DMS114 treated with DMSO at 0.1 percent for 48 hours (cell line): Measurements from ENCODE around the gene LMO7.

Experiments used
- DNase-seq: peaks from one replicate; lab custom pipeline; 2025; ENCODE audit not compliant: unreplicated experiment; lab: John Stamatoyannopoulos, UW

Gene LMO7

DNA sequence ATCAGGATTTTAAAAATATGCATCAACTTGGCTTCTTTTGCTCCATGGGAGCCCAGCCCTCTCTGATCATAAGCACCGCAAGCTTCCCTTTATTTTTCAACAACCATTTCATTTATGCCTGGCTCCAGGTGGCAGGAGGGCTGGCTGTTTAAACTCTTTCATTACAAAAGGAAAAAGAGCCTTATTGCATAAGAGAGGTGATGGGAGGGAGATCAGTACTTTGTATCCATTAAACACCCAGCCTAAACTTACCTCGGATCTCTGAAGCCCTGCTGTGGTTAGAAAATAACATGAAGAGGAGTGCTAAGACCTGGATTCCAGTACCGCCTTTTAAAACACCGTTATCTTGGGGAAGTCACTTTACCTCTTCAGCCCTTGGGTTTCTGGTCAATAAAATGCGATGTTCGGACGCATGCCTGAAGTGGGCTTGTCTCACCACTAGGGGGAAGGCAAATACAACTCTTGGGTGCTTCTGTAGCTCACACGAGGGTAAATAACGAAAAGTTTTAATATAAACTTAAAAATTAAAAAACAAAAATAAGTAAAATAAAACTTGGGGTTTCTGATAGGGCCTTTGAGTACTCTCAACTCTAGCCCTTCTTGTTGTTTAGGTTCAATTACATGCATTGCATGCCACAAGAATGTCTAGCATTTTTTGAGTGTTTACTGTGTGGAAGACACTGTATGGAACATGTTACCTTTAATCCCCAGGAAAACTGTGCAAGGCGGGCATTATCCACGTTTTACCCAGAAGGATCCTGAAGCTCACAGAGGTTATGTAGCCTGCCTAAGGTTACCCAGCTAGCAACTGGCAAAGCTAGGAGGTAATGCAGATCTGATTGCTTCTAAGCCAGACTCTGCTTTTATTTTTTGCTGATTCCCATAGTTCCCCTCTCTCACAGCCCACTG, 240.3 kb downstream of the LMO7 start:
- DNase-seq: peak; percentile 26

DNA sequence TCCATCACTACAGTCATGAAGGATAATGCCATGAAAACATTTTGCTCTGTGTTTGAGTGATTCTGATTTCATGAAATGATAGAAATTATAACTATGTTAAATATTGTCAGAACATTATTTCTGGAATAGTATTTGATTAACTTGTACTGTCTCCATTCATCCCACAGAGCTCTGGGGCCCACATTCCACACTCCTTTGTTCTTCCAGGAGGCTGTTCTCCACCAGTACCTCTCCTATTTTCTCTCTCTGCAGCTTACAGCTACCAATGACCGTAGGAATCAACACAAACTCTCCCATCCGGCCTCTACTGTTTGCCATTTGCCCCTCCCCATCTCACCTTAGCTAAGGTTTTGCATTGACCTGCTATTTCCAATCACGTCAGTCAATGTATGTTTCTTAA, 240.9 kb downstream of the LMO7 start:
- no peak for DNase-seq

DNA sequence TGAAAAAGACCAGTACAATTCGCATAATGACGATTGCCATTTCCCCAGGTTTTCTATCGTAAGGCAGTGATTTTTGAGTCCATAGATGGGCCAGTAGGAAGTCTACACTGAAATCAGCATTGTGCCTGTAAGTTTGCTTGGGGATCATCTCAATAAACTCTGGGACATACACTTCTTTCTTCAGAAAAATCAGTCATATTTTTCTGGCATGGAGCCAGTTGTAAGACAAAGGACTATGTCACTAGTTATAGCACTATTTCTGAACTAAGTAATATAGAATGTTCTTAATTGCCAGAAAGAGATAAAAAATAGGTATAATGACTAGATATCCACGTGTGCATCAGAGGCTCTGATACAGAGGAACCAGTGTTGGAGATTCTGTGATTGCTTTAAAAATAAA, 243.5 kb downstream of the LMO7 start:
- no peak for DNase-seq

DNA sequence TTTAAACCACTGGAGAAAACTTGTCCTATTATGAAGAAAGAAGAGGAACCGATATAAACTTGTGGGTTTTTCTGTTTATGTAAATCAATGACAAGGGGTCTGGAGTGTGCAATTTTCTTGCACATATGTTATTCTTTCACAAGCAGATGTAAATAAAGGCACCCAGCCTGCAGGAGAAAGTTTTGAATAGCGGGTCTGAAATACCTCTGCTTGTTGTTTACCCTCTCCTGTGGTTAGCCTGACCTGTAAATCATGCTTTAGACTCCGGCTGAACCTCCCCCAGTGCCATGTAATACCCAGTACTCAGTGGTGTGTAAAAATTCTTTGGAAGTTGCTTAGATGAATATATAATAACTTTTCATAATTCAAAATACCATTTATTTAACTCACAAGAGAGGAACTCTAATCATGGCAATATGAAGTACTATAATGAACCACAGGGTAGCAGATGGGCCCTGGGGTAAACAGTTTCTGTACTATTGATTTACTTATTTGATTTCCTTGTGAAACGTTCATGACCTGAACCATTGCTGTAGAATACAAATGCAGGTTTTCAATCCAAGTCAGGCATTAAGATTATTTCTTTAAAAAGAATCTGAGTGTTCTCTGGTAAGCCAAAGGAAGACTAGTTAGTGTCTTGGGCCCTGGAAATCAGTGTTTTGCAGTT, 245.1 kb downstream of the LMO7 start:
- no peak for DNase-seq

DNA sequence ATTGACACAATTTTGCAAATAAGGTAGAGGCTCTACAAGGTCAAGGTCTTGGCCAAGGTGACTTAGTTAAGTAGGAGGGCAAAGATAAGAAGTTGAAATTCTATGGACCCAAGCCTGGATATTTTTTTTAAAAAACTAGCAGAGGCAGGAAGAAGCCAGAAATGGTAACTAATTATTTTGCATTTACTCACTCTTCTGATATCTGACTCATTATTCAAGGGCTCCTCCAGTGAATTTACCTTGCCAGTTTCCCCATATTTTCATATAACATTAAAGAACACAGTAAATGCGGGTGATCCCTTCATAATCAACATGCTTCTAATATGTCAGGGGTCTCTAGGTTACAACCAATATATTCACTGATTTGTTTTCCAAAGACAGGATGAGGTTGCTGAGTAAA, 246.1 kb downstream of the LMO7 start:
- DNase-seq: no peak

DNA sequence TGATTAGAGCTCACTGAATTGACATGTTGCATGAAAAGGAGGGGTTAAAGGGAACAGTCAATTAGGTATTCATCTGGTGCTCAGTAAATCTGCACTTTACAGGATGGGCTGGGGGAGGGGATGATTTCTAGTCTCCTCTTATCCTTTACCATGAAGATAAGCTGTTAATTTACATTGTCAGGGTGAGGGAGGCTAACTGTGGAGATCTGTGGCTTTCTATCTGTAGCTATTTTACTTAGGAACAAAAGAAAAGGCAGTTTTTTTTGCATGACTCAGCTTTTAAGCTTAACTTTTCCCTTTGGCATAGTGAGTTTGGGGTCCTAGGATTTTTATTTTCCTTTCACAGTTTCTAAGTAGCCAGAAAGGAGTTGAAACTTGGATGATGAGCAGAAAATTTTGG, 253.3 kb downstream of the LMO7 start:
- DNase-seq: no peak

DNA sequence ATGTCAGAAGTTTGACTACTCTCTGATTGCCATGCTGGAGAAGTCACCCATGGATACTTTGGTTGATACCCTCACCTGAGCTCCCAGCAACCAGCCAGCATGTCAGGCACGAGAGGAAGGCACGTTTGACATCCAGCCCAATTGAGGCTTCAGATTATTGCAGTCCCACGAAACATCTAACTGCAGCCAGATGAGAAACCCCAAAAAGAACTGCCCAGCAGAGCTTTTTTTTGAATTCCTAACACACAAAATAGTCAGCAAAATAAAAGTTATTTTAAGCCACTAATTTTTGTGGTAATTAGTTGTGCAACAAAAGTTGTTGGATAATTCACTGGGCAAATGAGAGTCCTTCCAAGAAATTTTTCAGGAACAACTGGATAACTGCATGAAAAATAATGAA, 259.0 kb downstream of the LMO7 start:
- no peak for DNase-seq

DNA sequence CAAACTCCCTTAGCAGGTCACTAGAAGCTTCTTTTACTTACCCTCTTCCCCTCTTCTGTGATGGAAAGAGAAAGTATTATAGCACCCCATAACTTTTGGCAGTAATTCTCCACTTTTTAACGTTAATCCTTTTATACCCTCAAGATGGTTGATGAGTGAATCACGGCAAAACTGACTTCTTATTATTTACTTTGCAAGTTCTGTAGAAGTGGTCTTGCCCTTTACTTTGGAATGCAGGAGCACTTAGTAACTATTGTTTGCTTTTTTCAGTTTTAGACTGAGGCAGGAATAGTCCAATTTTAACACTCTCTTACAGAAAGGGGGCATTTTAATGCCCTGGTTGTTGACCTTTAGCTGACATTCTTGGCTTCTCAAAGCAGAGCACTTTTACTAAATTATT, 260.1 kb downstream of the LMO7 start:
- no peak for DNase-seq

DNA sequence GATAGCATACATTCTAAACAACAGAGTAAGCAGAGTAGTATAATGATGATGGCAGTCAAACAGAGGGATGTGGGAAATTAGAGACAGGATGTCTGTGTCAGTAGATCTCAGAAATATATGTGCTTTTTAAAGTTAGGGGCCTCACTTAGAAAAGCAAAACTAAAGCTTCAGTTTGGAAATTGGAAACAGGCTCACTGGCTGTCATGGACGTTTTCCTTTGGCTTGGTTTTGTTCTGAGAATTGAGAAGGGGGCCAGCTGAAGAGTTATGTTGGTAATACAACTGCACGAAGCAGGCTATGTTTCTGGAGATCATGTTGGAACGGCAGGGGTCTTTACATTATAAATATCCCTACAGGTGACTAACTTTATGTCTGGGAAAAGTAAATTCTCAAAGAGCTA, 261.3 kb downstream of the LMO7 start:
- DNase-seq: no peak

DNA sequence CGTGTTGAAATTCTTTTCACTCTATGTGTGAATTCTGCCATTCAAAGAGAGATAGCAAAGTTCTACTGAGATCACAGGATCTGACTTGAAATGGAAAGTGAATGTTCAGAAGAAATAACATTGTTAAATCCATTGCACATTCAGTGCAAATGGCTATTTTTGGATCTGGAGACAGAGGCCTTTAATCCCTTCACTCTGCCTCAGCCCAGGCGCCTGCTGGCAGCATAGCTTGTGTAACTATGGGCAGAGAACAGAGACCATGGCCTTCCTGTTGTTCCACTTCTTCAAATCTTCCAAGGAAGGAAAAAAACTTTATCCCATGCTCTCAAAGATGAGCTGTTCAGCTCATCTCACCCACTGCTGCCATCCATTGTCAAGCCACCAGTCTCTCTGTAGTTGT, 265.4 kb downstream of the LMO7 start:
- no peak for DNase-seq

DNA sequence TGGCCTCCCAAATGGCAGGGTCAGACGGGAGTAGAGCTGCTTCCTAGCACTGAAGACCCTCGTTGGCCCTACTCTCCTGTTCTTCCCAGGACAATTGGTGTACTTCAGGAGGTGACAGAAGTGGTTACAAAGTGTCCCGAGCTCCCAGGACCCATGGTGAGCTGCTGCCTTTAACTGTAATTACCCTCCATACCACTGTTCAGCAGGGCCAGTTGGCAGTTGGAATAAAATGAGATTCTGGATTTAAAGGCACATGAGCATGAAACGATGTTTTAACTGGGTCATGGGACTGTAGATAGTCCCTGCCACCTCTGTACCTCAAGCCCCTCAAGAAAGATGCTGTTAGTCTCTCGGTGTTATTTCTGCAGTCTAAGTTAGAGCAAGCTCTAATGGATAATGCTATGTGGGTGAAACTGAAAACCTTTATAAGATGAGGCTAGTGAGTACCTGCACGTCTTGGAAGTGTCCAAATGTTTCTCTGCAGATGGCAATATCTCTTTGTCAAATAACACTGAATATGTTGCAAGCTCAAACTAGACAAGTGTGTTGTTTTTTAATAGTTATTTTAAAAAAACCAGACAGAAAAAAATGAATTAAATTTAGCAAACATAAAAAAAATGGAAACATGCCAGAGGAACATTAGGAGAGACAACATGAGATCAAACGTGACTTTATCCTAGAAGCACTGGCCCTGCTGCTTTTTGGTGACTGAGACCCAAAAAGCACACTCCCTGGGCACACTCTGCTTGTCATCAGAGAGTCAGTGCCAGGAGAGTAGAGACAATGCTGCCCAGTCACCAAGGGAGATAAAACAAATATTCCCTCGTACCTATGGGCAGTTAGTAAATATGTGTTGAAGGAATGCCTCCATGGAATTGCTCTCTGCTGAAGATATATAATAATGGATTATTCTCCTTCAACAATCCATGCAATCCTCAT, 266.3 kb downstream of the LMO7 start:
- no peak for DNase-seq

DNA sequence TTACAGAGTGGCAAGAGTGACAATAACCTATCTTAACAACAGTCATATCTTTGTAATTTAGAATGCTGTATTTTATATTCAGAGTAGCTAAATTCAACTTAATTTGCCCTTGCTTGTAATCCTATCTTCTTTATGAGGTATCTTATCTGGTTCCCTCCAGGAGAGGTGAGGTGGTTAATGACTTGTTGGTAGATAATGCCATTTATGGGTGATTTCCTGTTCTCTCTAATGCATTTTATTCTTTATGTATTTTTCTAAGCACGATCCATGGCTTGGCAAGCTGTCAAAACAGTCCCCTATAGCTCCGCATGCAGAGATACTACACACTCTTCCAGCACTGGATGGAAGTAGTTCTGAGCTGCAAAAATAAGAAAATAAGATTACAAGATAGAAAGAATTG, 267.9 kb downstream of the LMO7 start:
- no peak for DNase-seq

DNA sequence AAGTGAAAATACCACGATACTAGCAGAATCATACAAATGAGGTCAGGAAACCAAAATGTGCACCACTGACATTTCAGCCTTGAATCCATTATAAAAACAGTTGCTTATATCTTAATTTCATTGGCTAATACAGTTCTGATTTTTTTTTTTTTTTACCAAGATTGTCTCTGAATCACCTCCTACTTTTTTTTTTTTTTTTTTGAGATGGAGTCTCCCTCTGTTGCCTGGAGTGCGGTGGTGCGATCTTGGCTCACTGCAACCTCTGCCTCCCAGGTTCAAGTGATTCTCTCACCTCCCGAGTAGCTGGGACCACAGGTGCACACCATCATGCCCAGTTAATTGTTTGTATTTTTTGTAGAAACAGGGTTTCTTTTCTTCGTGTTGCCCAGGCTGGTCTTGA, 270.2 kb downstream of the LMO7 start:
- no peak for DNase-seq

DNA sequence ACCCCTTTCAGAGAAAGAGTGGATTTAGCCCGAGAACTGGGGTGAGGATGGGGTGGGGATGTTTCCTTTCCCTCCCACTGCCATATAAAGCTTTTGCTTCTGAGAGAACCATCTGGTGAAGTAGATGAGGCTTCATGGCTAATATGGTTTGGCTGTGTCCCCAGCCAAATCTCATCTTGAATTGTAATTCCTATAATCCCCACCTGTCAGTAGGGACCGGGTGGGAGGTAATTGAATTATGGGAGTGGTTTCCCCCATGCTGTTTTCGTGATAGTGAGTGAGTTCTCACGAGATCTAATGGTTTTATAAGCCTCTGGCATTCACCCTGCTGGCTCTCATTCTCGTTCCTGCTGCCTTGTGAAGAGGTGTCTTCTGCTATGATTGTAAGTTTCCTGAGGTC, 270.9 kb downstream of the LMO7 start:
- DNase-seq: no peak

DNA sequence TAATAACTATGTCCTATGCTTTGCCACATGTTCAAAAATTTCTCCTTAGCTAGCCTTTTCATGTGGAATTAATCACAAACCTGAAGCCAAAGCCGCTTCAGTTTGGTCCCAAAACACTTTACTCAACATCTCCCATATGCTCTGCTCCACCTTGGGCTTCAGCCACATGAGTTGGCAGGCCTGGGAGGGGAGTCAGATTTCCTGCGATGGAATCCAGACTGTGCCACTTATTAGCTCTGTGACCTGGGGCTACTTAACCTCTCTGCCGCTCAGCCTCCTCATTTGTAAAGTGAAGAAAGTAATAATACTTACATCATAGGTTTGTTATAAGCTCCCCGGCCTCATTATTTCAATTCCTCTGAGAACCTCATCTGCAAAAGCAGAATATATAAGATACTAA, 272.0 kb downstream of the LMO7 start:
- DNase-seq: no peak
